Upper lobe of left lung (tissue), 4 donors: Measurements from ENCODE around the gene MON1A.

ENCODE experiments used
- EP300 ChIP-seq, 4 donors: sonication (generic); formaldehyde crosslinking; IDR thresholded peaks; one replicate each; pipeline ENCODE4 v1.5.1; 2017; ENCODE audit warnings: antibody characterized with exemption in 4 of 4, control low read depth in 2 of 4
- POLR2A ChIP-seq, 4 donors: fragments of 450-650 bp; IDR thresholded peaks; one replicate each; pipeline ENCODE4 v1.5.1; 2016 to 2017; ENCODE audit warnings: antibody characterized with exemption in 4 of 4, mild to moderate bottlenecking in 2 of 4

DNA sequence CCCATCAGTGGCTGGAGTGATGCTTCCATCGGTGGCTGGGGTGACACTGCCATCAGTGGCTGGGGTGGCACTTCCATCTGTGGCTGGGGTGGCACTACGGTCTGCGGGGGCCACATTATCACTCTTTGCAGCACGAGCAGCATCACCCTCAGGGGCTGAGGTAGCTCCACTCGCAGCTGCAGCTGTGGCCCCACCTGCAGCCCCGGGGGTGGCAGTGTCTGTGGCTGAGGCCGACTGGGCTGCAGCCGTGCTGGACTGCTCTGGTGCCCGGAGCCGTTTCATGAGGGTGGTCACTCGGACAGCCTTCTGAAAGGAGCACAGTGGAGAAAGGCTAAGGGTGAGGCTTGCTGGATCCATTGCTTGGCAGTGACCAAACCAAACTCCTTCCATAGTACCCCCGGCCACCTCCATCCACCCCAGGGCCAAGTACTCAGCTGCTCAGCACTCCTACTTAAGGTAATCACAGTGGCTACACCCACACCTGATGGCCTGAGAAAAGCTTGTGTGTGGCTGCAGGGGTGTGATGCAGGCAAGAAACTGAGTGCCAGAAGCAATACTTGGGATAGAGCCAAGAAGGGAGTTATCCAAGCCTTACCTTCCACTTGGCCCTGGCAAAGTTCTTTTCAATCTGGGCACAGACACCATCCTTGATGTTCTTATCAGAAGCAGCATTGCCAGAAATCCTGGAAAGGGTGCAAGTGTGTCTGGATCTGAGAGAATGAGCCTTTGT lies 69.9 kb downstream of the MON1A start:
- TF ChIP-seq EP300 (IDR thresholded peaks at IDR 0.05) (no peak), POLR2A (IDR thresholded peaks at IDR 0.05) (no peak)
